HepG2 (cell line): ENCODE results near the gene ZNF575. TPM values are rescaled to one million over a fixed set of nuclear protein-coding genes. Genes with fewer than 3 reads are reported as not detected.

ENCODE experiments used
- ATAC-seq: fragments of 200-7000 bp; cut with Tn5 transposase; 3 replicates; pipeline ENCODE4 v1.9.1; 2020; ENCODE audit warnings: mild to moderate bottlenecking, moderate library complexity
- BruUV-seq: library from RNA; stranded (reverse); fragments of 400-500 nt; replicated peaks from 2 replicates; lab custom pipeline; 2021; lab: Mats Ljungman, UMichigan
- CTCF ChIA-PET: fragments of 300-600 bp; formaldehyde crosslinking; extraction: SDS; loops from one replicate; lab custom pipeline; 2021; ENCODE audit warnings: low total read pairs, inconsistent platforms, low intra/inter-chr PET ratio; lab: Yijun Ruan, JAX
- POLR2A ChIA-PET: fragments of 350-600 bp; sonication (Branson Sonifier 250); formaldehyde crosslinking; loops from one replicate; lab custom pipeline; 2020; ENCODE audit warnings: antibody characterized with exemption, inconsistent platforms; lab: Yijun Ruan, JAX
- DNase-seq: peaks from one replicate; pipeline ENCODE4 v3.0.0-alpha.2; 2015; ENCODE audit warnings: low spot score
- FAIRE-seq: peaks from 3 replicates; lab custom pipeline; 2011; peaks lifted over from hg19 to GRCh38; lab: Jason Lieb, UNC
- H2AFZ ChIP-seq: one replicate; pipeline ENCODE4 v1.6.1; 2011; ENCODE audit warnings: low read length, inconsistent platforms
- H3K27ac ChIP-seq: fragments of 300-600 bp; 3 replicates; pipeline ENCODE4 v1.8.0; 2011; ENCODE audit warnings: mixed run types, mild to moderate bottlenecking, mixed read lengths, low read length, inconsistent platforms; ENCODE audit not compliant: insufficient read depth; ENCODE audit errors: extremely low read length
- H3K27me3 ChIP-seq, 2 experiments: fragments of 200-600 bp in 1 of 2; 2 replicates in 1 of 2; 3 replicates in 1 of 2; pipeline versions ENCODE4 v1.6.0 to v1.8.0; 2011; ENCODE audit warnings: low read length in 2 of 2, mild to moderate bottlenecking in 2 of 2, moderate library complexity in 2 of 2, inconsistent platforms in 1 of 2; ENCODE audit not compliant: insufficient read depth in 2 of 2, control insufficient read depth in 1 of 2
- H3K36me3 ChIP-seq, 2 experiments: fragments of 200-600 bp in 1 of 2; replicated peaks in 1 of 2; 2 replicates in 1 of 2; 3 replicates in 1 of 2; pipeline versions ENCODE4 v1.5.1 to v1.8.0; 2011; ENCODE audit warnings: low read length in 2 of 2, inconsistent platforms in 1 of 2; ENCODE audit not compliant: insufficient read depth in 2 of 2, control insufficient read depth in 1 of 2
- H3K4me1 ChIP-seq: 2 replicates; pipeline ENCODE4 v1.5.1; 2012; ENCODE audit warnings: low read length, inconsistent platforms; ENCODE audit not compliant: insufficient read depth
- H3K4me2 ChIP-seq: 2 replicates; pipeline ENCODE4 v1.6.0; 2011; ENCODE audit warnings: low read depth, low read length, inconsistent platforms
- H3K4me3 ChIP-seq, 3 experiments: fragments of 200-600 bp in 1 of 3; sonication (generic), shearing (Covaris generic) in 1 of 3; replicated peaks in 1 of 3; 2 replicates each; pipeline ENCODE4 v1.5.1; 2011 to 2016; ENCODE audit warnings: low read length in 3 of 3, inconsistent platforms in 2 of 3, low read depth in 2 of 3, mild to moderate bottlenecking in 2 of 3, control low read depth in 1 of 3, mixed read lengths in 1 of 3; ENCODE audit not compliant: insufficient read depth in 1 of 3
- H3K79me2 ChIP-seq: one replicate; pipeline ENCODE4 v1.6.1; 2011; ENCODE audit warnings: low read length, inconsistent platforms; ENCODE audit not compliant: insufficient read depth
- H3K9ac ChIP-seq: 2 replicates; pipeline ENCODE4 v1.6.0; 2011; ENCODE audit warnings: mild to moderate bottlenecking, low read depth, low read length, inconsistent platforms; ENCODE audit not compliant: insufficient read depth
- H3K9me3 ChIP-seq: 2 replicates; pipeline ENCODE4 v1.5.1; 2012; ENCODE audit warnings: mild to moderate bottlenecking, low read length
- H4K20me1 ChIP-seq: 2 replicates; pipeline ENCODE4 v1.6.0; 2011; ENCODE audit warnings: inconsistent platforms, mild to moderate bottlenecking, low read length, moderate library complexity; ENCODE audit not compliant: insufficient read depth
- DZIP1 ChIP-seq: sonication (generic); formaldehyde crosslinking; IDR thresholded peaks from 2 replicates; pipeline ENCODE4 v1.5.0; 2020; ENCODE audit warnings: mild to moderate bottlenecking, missing genetic modification reagents
- ELF1 ChIP-seq: sonication (generic); formaldehyde crosslinking; IDR thresholded peaks from 2 replicates; pipeline ENCODE4 v1.4.0; 2020; ENCODE audit warnings: missing genetic modification reagents
- ETV6 ChIP-seq: sonication (generic); formaldehyde crosslinking; conservative IDR thresholded peaks from 2 replicates; pipeline ENCODE4 v1.4.0; 2020; ENCODE audit warnings: missing genetic modification reagents
- FOXO4 ChIP-seq: sonication (generic); formaldehyde crosslinking; conservative IDR thresholded peaks from 2 replicates; pipeline ENCODE4 v1.8.1; 2023; ENCODE audit warnings: missing genetic modification reagents
- RBAK ChIP-seq: sonication (generic); formaldehyde crosslinking; IDR thresholded peaks from 2 replicates; pipeline ENCODE4 v1.5.1; 2020; ENCODE audit warnings: mild to moderate bottlenecking, missing genetic modification reagents
- TFAP4 ChIP-seq: sonication (generic); IDR thresholded peaks from 2 replicates; pipeline ENCODE4 v1.6.1; 2016; ENCODE audit warnings: low read depth, borderline replicate concordance
- ZNF12 ChIP-seq: sonication (generic); formaldehyde crosslinking; IDR thresholded peaks from 2 replicates; pipeline ENCODE4 v1.5.0; 2020; ENCODE audit warnings: missing genetic modification reagents
- ZNF30 ChIP-seq: sonication (generic); formaldehyde crosslinking; IDR thresholded peaks from 2 replicates; pipeline ENCODE4 v1.5.0; 2020; ENCODE audit warnings: mild to moderate bottlenecking, missing genetic modification reagents
- ZNF331 ChIP-seq: sonication (generic); formaldehyde crosslinking; IDR thresholded peaks from 2 replicates; pipeline ENCODE4 v1.4.0; 2020; ENCODE audit warnings: missing genetic modification reagents
- ZNF350 ChIP-seq: sonication (generic); formaldehyde crosslinking; IDR thresholded peaks from 2 replicates; pipeline ENCODE4 v1.4.0; 2020; ENCODE audit warnings: mild to moderate bottlenecking, low read depth, missing genetic modification reagents, borderline replicate concordance
- ZNF713 ChIP-seq: sonication (generic); formaldehyde crosslinking; IDR thresholded peaks from 2 replicates; pipeline ENCODE4 v1.4.0; 2020; ENCODE audit warnings: mild to moderate bottlenecking, missing genetic modification reagents
- WGBS: methylation state at CpG from one replicate; pipeline ENCODE4 v1.1.6; 2017; ENCODE audit warnings: low lambda C conversion rate; 5-methylcytosine and 5-hydroxymethylcytosine counted together
- in situ Hi-C: cut with HindIII; loops from 2 replicates; pipeline ENCODE4 v1.10.0; 2017; ENCODE audit warnings: low pct_unique_long_range_greater_than_20kb; ENCODE audit not compliant: extremely low pct_ligation_motif_present
- intact Hi-C: fragments of 100-400 bp; cut with micrococcal nuclease; formaldehyde crosslinking; loops from one replicate; pipeline ENCODE4 v1.10.0; 2022; ENCODE audit not compliant: unreplicated experiment
- polyA plus RNA-seq, 8 experiments: library from polyadenylated mRNA; depleted of rRNA in 3 of 8; stranded (reverse) in 7 of 8; unstranded in 1 of 8; fragments of >200 nt; fragmentation: Illumina TruSeq in 4 of 8; extraction: Trizol in 4 of 8; gene quantifications; 2 replicates each; pipeline versions ENCODE4 v1.2.1 to v1.2.3, GENCODE V29; 2011 to 2016; ENCODE audit warnings: low read depth in 4 of 8, missing spikeins in 1 of 8, mixed read lengths in 1 of 8; ENCODE audit not compliant: insufficient read depth in 1 of 8
- total RNA-seq, 5 experiments: library from RNA; depleted of rRNA; stranded (reverse); fragments of >200 nt; fragmentation: Illumina TruSeq; extraction: Trizol; gene quantifications; 2 replicates each; pipeline ENCODE4 v1.2.3, GENCODE V29; 2016; ENCODE audit warnings: low read depth in 1 of 5

The ZNF575 gene
- total and polyA plus RNA-seq, 2 of the 13 experiments (the other 11 are each of a cell fraction or from before 2014, with no cell fraction given) = 0.17 to 0.27 TPM

- no peak overlapping the region for H2AFZ ChIP-seq
- CTCF ChIA-PET = no interaction called here
Observed at GRCh38 chr19:43584484-43584883, 51.5 kb downstream of the ZNF575 start.

More at GRCh38 chr19:43584484-43584883, 51.5 kb downstream of the ZNF575 start:
- POLR2A ChIA-PET = interaction anchor here (1.3 to 2.4 kb wide), 2 partner anchors 10 to 12 kb away, joined by 7 to 15 read pairs; partner anchors contain the start of genes IRGQ and ZNF576
- Histone ChIP-seq H3K9ac (no peak overlapping the region), H4K20me1 (no peaks in the 10 kb centered on the region), H3K4me3 (no peak overlapping the region), H3K27ac (peak overlapping the region; percentile 57), H3K79me2 (no peaks in the 10 kb centered on the region), H3K4me1 (peaks cover 15% of the 10 kb centered on the region), H3K27me3 (no peaks in the 10 kb centered on the region), H3K36me3 (0 out of 5 replicates have a peak, but pooled peaks cover 0 to 3% of the 10 kb centered on the region in 2 experiments), H3K9me3 (no peaks in the 10 kb centered on the region), H3K4me2 (peak overlapping the region; percentile 8; the same call in 1 of the 2 replicates)
- ATAC-seq (peak; percentile 75), DNase-seq (no peak), FAIRE-seq (peak; percentile 37)
- WGBS = 76% methylated on average over 1 of the region's 1 CpG
- in situ Hi-C loops = no loop called here
- intact Hi-C loops = no loop called here
- no TSS peak for BruUV-seq
- TF ChIP-seq TFAP4 = peak; percentile 73; the same call in 1 of the 2 replicates
- TF ChIP-seq ZNF350 (CRISPR knock-in tag) = no peak
- TF ChIP-seq ZNF12 (CRISPR knock-in tag) = 0 out of 2 replicates have a peak, but pooled peaks have one; percentile 19
- no peak for TF ChIP-seq ETV6 (CRISPR knock-in tag)
- no peak for TF ChIP-seq RBAK (CRISPR knock-in tag)
- TF ChIP-seq ELF1 (CRISPR knock-in tag) = peak; percentile 1; the same call in 1 of the 2 replicates
- peak; percentile 65; the same call in 1 of the 2 replicates for TF ChIP-seq ZNF331 (CRISPR knock-in tag)
- no peak for TF ChIP-seq ZNF30 (CRISPR knock-in tag)
- no peak for TF ChIP-seq DZIP1
- TF ChIP-seq ZNF713 (CRISPR knock-in tag) = no peak
- TF ChIP-seq FOXO4 = 0 out of 2 replicates have a peak, but pooled peaks have one; percentile 21

Other genes starting within 250 kb of the ZNF575 start
- not detected in 2 replicates for gene CD177, start 179.5 kb upstream of the ZNF575 start, total RNA-seq (2016; rRNA removed; fragmentation: Illumina TruSeq; extraction: Trizol)
- gene CD177, start 179.5 kb upstream of the ZNF575 start, polyA plus RNA-seq (2011; rRNA removed) = not detected in 2 replicates
- not detected in 2 replicates for gene TEX101, start 118.3 kb upstream of the ZNF575 start, total RNA-seq (2016; rRNA removed; fragmentation: Illumina TruSeq; extraction: Trizol)
- gene TEX101, start 118.3 kb upstream of the ZNF575 start, polyA plus RNA-seq (2011; rRNA removed) = not detected in 2 replicates
- gene LYPD3, start 67.6 kb upstream of the ZNF575 start, total RNA-seq (2016; rRNA removed; fragmentation: Illumina TruSeq; extraction: Trizol) = 0.15 and 0.51 TPM in 2 replicates
- gene LYPD3, start 67.6 kb upstream of the ZNF575 start, polyA plus RNA-seq (2011; rRNA removed) = 1.5 and 2.6 TPM in 2 replicates
- 9.0 and 14.5 TPM in 2 replicates for gene PHLDB3, start 28.4 kb upstream of the ZNF575 start, total RNA-seq (2016; rRNA removed; fragmentation: Illumina TruSeq; extraction: Trizol)
- gene PHLDB3, start 28.4 kb upstream of the ZNF575 start, polyA plus RNA-seq (2011; rRNA removed) = 11.3 and 14.2 TPM in 2 replicates
- gene ETHE1, start 6.0 kb upstream of the ZNF575 start, total RNA-seq (2016; rRNA removed; fragmentation: Illumina TruSeq; extraction: Trizol) = 25.9 and 32.5 TPM in 2 replicates
- gene ETHE1, start 6.0 kb upstream of the ZNF575 start, polyA plus RNA-seq (2011; rRNA removed) = 58.4 and 67.9 TPM in 2 replicates
- gene XRCC1, start 42.3 kb downstream of the ZNF575 start, total RNA-seq (2016; rRNA removed; fragmentation: Illumina TruSeq; extraction: Trizol) = 21.8 and 26.3 TPM in 2 replicates
- gene XRCC1, start 42.3 kb downstream of the ZNF575 start, polyA plus RNA-seq (2011; rRNA removed) = 24.7 and 28.7 TPM in 2 replicates
- 0.24 TPM in 1 of 2 replicates, not detected in the other for gene PINLYP, start 42.6 kb downstream of the ZNF575 start, total RNA-seq (2016; rRNA removed; fragmentation: Illumina TruSeq; extraction: Trizol)
- gene PINLYP, start 42.6 kb downstream of the ZNF575 start, polyA plus RNA-seq (2011; rRNA removed) = 0.20 and 0.21 TPM in 2 replicates
- 12.4 and 16.5 TPM in 2 replicates for gene IRGQ, start 62.9 kb downstream of the ZNF575 start, total RNA-seq (2016; rRNA removed; fragmentation: Illumina TruSeq; extraction: Trizol)
- 11.4 and 11.6 TPM in 2 replicates for gene IRGQ, start 62.9 kb downstream of the ZNF575 start, polyA plus RNA-seq (2011; rRNA removed)
- gene ZNF576, start 63.4 kb downstream of the ZNF575 start, total RNA-seq (2016; rRNA removed; fragmentation: Illumina TruSeq; extraction: Trizol) = 9.6 and 10.9 TPM in 2 replicates
- gene ZNF576, start 63.4 kb downstream of the ZNF575 start, polyA plus RNA-seq (2011; rRNA removed) = 7.2 and 10.2 TPM in 2 replicates
- gene SRRM5, start 78.9 kb downstream of the ZNF575 start, total RNA-seq (2016; rRNA removed; fragmentation: Illumina TruSeq; extraction: Trizol) = 0.11 TPM in 1 of 2 replicates, not detected in the other
- 0.16 TPM in 2 replicates for gene SRRM5, start 78.9 kb downstream of the ZNF575 start, polyA plus RNA-seq (2011; rRNA removed)
- gene ZNF428, start 86.4 kb downstream of the ZNF575 start, total RNA-seq (2016; rRNA removed; fragmentation: Illumina TruSeq; extraction: Trizol) = 24.0 and 26.9 TPM in 2 replicates
- gene ZNF428, start 86.4 kb downstream of the ZNF575 start, polyA plus RNA-seq (2011; rRNA removed) = 10.4 and 11.5 TPM in 2 replicates
- gene CADM4, start 106.7 kb downstream of the ZNF575 start, total RNA-seq (2016; rRNA removed; fragmentation: Illumina TruSeq; extraction: Trizol) = 6.4 and 16.0 TPM in 2 replicates
- gene CADM4, start 106.7 kb downstream of the ZNF575 start, polyA plus RNA-seq (2011; rRNA removed) = 8.5 and 15.4 TPM in 2 replicates
- gene PLAUR, start 137.0 kb downstream of the ZNF575 start, total RNA-seq (2016; rRNA removed; fragmentation: Illumina TruSeq; extraction: Trizol) = 2.2 and 2.5 TPM in 2 replicates
- 2.9 and 3.9 TPM in 2 replicates for gene PLAUR, start 137.0 kb downstream of the ZNF575 start, polyA plus RNA-seq (2011; rRNA removed)
- gene IRGC, start 182.9 kb downstream of the ZNF575 start, total RNA-seq (2016; rRNA removed; fragmentation: Illumina TruSeq; extraction: Trizol) = not detected in 2 replicates
- not detected in 2 replicates for gene IRGC, start 182.9 kb downstream of the ZNF575 start, polyA plus RNA-seq (2011; rRNA removed)
- 9.6 and 18.7 TPM in 2 replicates for gene SMG9, start 221.8 kb downstream of the ZNF575 start, total RNA-seq (2016; rRNA removed; fragmentation: Illumina TruSeq; extraction: Trizol)
- gene SMG9, start 221.8 kb downstream of the ZNF575 start, polyA plus RNA-seq (2011; rRNA removed) = 16.1 and 16.7 TPM in 2 replicates
- 0.13 TPM in 1 of 2 replicates, not detected in the other for gene KCNN4, start 247.8 kb downstream of the ZNF575 start, total RNA-seq (2016; rRNA removed; fragmentation: Illumina TruSeq; extraction: Trizol)
- 0.25 and 0.60 TPM in 2 replicates for gene KCNN4, start 247.8 kb downstream of the ZNF575 start, polyA plus RNA-seq (2011; rRNA removed)